HEK293 (cell line): Measurements from ENCODE around the gene PRKAG3.

ENCODE experiments used
- YY1 ChIP-seq: fragments of 450-650 bp; formaldehyde crosslinking; IDR thresholded peaks from 2 replicates; pipeline ENCODE4 v1.5.1; 2018; ENCODE audit warnings: missing biosample characterization, missing genetic modification characterization
- ZNF140 ChIP-seq: fragments of 450-650 bp; formaldehyde crosslinking; IDR thresholded peaks from 2 replicates; pipeline ENCODE4 v1.5.1; 2016; ENCODE audit warnings: missing biosample characterization, missing genetic modification characterization
- ZNF211 ChIP-seq: fragments of 450-650 bp; formaldehyde crosslinking; IDR thresholded peaks from 2 replicates; pipeline ENCODE4 v1.5.1; 2016; ENCODE audit warnings: low read depth, missing biosample characterization, missing genetic modification characterization
- ZNF549 ChIP-seq: fragments of 450-650 bp; IDR thresholded peaks from 2 replicates; pipeline ENCODE4 v1.5.1; 2018; ENCODE audit warnings: missing biosample characterization, missing genetic modification characterization, mild to moderate bottlenecking, inconsistent platforms, moderate library complexity
- ZNF558 ChIP-seq: fragments of 450-650 bp; formaldehyde crosslinking; IDR thresholded peaks from 2 replicates; pipeline ENCODE4 v1.5.1; 2016; ENCODE audit warnings: missing biosample characterization, missing genetic modification characterization
- TF ChIP-seq, protein P1 (sequence below): fragments of 450-650 bp; formaldehyde crosslinking; IDR thresholded peaks from 2 replicates; pipeline ENCODE4 v1.5.1; 2016; ENCODE audit warnings: missing biosample characterization, missing genetic modification characterization
- TF ChIP-seq, protein P2 (sequence below): fragments of 450-650 bp; formaldehyde crosslinking; IDR thresholded peaks from 2 replicates; pipeline ENCODE4 v1.5.1; 2017; ENCODE audit warnings: missing biosample characterization, missing genetic modification characterization
- TF ChIP-seq, protein P3 (sequence below): fragments of 450-650 bp; formaldehyde crosslinking; IDR thresholded peaks from 2 replicates; pipeline ENCODE4 v1.5.1; 2016; ENCODE audit warnings: missing biosample characterization, missing genetic modification characterization, borderline replicate concordance
- TF ChIP-seq, protein P4 (sequence below): fragments of 450-650 bp; formaldehyde crosslinking; IDR thresholded peaks from 2 replicates; pipeline ENCODE4 v1.5.1; 2016; ENCODE audit warnings: missing biosample characterization, missing genetic modification characterization
- TF ChIP-seq, protein P5 (sequence below): fragments of 450-650 bp; formaldehyde crosslinking; IDR thresholded peaks from 2 replicates; pipeline ENCODE4 v1.5.1; 2017; ENCODE audit warnings: missing biosample characterization, mild to moderate bottlenecking, missing genetic modification characterization, moderate library complexity
- TF ChIP-seq, protein P6 (sequence below): fragments of 450-650 bp; formaldehyde crosslinking; IDR thresholded peaks from 2 replicates; pipeline ENCODE4 v1.5.1; 2016; ENCODE audit warnings: missing biosample characterization, missing genetic modification characterization

DNA sequence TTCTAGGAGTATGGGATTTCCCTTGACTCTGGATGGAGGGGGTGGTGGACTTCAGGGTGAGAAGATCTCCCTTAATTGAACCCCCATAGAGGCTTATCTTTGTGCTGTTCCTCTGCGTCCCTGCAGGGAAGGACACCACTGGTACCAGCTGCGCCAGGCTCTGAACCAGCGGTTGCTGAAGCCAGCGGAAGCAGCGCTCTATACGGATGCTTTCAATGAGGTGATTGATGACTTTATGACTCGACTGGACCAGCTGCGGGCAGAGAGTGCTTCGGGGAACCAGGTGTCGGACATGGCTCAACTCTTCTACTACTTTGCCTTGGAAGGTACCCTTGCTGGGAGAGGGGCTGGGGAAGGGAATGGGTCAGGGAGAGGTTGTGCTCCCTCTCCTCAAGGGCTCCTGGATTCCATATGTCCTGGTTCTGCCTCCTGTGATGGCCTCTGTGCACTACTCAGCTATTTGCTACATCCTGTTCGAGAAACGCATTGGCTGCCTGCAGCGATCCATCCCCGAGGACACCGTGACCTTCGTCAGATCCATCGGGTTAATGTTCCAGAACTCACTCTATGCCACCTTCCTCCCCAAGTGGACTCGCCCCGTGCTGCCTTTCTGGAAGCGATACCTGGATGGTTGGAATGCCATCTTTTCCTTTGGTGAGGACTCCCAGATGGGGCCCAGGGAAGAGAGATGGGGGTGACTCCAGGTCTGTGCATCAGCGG lies 19.3 kb downstream of the PRKAG3 start:
- TF ChIP-seq, protein P1, sequence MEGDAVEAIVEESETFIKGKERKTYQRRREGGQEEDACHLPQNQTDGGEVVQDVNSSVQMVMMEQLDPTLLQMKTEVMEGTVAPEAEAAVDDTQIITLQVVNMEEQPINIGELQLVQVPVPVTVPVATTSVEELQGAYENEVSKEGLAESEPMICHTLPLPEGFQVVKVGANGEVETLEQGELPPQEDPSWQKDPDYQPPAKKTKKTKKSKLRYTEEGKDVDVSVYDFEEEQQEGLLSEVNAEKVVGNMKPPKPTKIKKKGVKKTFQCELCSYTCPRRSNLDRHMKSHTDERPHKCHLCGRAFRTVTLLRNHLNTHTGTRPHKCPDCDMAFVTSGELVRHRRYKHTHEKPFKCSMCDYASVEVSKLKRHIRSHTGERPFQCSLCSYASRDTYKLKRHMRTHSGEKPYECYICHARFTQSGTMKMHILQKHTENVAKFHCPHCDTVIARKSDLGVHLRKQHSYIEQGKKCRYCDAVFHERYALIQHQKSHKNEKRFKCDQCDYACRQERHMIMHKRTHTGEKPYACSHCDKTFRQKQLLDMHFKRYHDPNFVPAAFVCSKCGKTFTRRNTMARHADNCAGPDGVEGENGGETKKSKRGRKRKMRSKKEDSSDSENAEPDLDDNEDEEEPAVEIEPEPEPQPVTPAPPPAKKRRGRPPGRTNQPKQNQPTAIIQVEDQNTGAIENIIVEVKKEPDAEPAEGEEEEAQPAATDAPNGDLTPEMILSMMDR (tag by site-specific recombination): no peak
- TF ChIP-seq, protein P2, sequence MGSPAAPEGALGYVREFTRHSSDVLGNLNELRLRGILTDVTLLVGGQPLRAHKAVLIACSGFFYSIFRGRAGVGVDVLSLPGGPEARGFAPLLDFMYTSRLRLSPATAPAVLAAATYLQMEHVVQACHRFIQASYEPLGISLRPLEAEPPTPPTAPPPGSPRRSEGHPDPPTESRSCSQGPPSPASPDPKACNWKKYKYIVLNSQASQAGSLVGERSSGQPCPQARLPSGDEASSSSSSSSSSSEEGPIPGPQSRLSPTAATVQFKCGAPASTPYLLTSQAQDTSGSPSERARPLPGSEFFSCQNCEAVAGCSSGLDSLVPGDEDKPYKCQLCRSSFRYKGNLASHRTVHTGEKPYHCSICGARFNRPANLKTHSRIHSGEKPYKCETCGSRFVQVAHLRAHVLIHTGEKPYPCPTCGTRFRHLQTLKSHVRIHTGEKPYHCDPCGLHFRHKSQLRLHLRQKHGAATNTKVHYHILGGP (tag by site-specific recombination): no peak
- no peak for TF ChIP-seq ZNF549 (tag by site-specific recombination)
- TF ChIP-seq, protein P3, sequence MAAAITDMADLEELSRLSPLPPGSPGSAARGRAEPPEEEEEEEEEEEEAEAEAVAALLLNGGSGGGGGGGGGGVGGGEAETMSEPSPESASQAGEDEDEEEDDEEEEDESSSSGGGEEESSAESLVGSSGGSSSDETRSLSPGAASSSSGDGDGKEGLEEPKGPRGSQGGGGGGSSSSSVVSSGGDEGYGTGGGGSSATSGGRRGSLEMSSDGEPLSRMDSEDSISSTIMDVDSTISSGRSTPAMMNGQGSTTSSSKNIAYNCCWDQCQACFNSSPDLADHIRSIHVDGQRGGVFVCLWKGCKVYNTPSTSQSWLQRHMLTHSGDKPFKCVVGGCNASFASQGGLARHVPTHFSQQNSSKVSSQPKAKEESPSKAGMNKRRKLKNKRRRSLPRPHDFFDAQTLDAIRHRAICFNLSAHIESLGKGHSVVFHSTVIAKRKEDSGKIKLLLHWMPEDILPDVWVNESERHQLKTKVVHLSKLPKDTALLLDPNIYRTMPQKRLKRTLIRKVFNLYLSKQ (tag by site-specific recombination): no peak
- TF ChIP-seq, protein P4, sequence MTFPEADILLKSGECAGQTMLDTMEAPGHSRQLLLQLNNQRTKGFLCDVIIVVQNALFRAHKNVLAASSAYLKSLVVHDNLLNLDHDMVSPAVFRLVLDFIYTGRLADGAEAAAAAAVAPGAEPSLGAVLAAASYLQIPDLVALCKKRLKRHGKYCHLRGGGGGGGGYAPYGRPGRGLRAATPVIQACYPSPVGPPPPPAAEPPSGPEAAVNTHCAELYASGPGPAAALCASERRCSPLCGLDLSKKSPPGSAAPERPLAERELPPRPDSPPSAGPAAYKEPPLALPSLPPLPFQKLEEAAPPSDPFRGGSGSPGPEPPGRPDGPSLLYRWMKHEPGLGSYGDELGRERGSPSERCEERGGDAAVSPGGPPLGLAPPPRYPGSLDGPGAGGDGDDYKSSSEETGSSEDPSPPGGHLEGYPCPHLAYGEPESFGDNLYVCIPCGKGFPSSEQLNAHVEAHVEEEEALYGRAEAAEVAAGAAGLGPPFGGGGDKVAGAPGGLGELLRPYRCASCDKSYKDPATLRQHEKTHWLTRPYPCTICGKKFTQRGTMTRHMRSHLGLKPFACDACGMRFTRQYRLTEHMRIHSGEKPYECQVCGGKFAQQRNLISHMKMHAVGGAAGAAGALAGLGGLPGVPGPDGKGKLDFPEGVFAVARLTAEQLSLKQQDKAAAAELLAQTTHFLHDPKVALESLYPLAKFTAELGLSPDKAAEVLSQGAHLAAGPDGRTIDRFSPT (tag by site-specific recombination): no peak
- TF ChIP-seq, protein P5, sequence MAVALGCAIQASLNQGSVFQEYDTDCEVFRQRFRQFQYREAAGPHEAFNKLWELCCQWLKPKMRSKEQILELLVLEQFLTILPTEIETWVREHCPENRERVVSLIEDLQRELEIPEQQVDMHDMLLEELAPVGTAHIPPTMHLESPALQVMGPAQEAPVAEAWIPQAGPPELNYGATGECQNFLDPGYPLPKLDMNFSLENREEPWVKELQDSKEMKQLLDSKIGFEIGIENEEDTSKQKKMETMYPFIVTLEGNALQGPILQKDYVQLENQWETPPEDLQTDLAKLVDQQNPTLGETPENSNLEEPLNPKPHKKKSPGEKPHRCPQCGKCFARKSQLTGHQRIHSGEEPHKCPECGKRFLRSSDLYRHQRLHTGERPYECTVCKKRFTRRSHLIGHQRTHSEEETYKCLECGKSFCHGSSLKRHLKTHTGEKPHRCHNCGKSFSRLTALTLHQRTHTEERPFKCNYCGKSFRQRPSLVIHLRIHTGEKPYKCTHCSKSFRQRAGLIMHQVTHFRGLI: no peak
- no peak for TF ChIP-seq YY1 (tag by site-specific recombination)
- TF ChIP-seq ZNF558: no peak
- TF ChIP-seq ZNF211 (tag by site-specific recombination): no peak
- TF ChIP-seq ZNF140: no peak
- TF ChIP-seq, protein P6, sequence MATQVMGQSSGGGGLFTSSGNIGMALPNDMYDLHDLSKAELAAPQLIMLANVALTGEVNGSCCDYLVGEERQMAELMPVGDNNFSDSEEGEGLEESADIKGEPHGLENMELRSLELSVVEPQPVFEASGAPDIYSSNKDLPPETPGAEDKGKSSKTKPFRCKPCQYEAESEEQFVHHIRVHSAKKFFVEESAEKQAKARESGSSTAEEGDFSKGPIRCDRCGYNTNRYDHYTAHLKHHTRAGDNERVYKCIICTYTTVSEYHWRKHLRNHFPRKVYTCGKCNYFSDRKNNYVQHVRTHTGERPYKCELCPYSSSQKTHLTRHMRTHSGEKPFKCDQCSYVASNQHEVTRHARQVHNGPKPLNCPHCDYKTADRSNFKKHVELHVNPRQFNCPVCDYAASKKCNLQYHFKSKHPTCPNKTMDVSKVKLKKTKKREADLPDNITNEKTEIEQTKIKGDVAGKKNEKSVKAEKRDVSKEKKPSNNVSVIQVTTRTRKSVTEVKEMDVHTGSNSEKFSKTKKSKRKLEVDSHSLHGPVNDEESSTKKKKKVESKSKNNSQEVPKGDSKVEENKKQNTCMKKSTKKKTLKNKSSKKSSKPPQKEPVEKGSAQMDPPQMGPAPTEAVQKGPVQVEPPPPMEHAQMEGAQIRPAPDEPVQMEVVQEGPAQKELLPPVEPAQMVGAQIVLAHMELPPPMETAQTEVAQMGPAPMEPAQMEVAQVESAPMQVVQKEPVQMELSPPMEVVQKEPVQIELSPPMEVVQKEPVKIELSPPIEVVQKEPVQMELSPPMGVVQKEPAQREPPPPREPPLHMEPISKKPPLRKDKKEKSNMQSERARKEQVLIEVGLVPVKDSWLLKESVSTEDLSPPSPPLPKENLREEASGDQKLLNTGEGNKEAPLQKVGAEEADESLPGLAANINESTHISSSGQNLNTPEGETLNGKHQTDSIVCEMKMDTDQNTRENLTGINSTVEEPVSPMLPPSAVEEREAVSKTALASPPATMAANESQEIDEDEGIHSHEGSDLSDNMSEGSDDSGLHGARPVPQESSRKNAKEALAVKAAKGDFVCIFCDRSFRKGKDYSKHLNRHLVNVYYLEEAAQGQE (tag by site-specific recombination): no peak
